IMR-90 (cell line): ENCODE results near the gene BECN2. TPM values are rescaled to one million over a fixed set of nuclear protein-coding genes. Genes with fewer than 3 reads are reported as not detected.

Source experiments
- ATAC-seq: fragments of 200-7000 bp; cut with Tn5 transposase; 2 replicates; pipeline ENCODE4 v1.9.1; 2020; ENCODE audit warnings: low read depth, mild to moderate bottlenecking, moderate library complexity
- BruUV-seq: library from RNA; stranded (reverse); fragments of 400-500 nt; replicated peaks from 2 replicates; lab custom pipeline; 2021; lab: Mats Ljungman, UMichigan
- CTCF ChIA-PET: fragments of 300-600 bp; formaldehyde crosslinking; extraction: SDS; loops from one replicate; lab custom pipeline; 2021; ENCODE audit warnings: antibody characterized with exemption; lab: Yijun Ruan, JAX
- POLR2A ChIA-PET: fragments of 300-600 bp; sonication (Branson Sonifier 250); formaldehyde crosslinking; loops from one replicate; lab custom pipeline; 2022; ENCODE audit warnings: antibody characterized with exemption; ENCODE audit not compliant: unreplicated experiment; lab: Charles Lee
- DNase-seq: peaks from one replicate; pipeline ENCODE4 v3.0.0; 2013
- H2AFZ ChIP-seq: replicated peaks from 2 replicates; pipeline ENCODE3; 2013; ENCODE audit warnings: low read length, mild to moderate bottlenecking; ENCODE audit not compliant: poor library complexity
- H2AK5ac ChIP-seq: 2 replicates; pipeline ENCODE4 v1.6.1; 2013; ENCODE audit warnings: low read depth, low read length, inconsistent platforms
- H2AK9ac ChIP-seq: replicated peaks from 2 replicates; pipeline ENCODE3; 2013; ENCODE audit warnings: mild to moderate bottlenecking, low read depth, low read length, moderate library complexity; ENCODE audit not compliant: poor library complexity
- H2BK120ac ChIP-seq: 2 replicates; pipeline ENCODE4 v1.6.1; 2013; ENCODE audit warnings: low read depth, low read length, inconsistent platforms
- H2BK15ac ChIP-seq: 3 replicates; pipeline ENCODE4 v1.6.1; 2013; ENCODE audit warnings: low read depth, low read length, inconsistent platforms
- H2BK20ac ChIP-seq: 2 replicates; pipeline ENCODE4 v1.6.1; 2013; ENCODE audit warnings: low read depth, mild to moderate bottlenecking, inconsistent platforms, low read length, moderate library complexity
- H2BK5ac ChIP-seq: 2 replicates; pipeline ENCODE4 v1.6.1; 2013; ENCODE audit warnings: mild to moderate bottlenecking, low read depth, low read length, inconsistent platforms; ENCODE audit not compliant: poor library complexity, severe bottlenecking
- H3K14ac ChIP-seq: replicated peaks from 2 replicates; pipeline ENCODE4 v1.6.1; 2013; ENCODE audit warnings: low read depth, low read length, inconsistent platforms
- H3K18ac ChIP-seq: 2 replicates; pipeline ENCODE4 v1.6.1; 2013; ENCODE audit warnings: low read depth, low read length, control low read depth
- H3K23ac ChIP-seq: 2 replicates; pipeline ENCODE4 v1.6.1; 2013; ENCODE audit warnings: low read depth, low read length, inconsistent platforms
- H3K27ac ChIP-seq: 2 replicates; pipeline ENCODE4 v1.5.1; 2013; ENCODE audit warnings: mild to moderate bottlenecking, control low read depth, low read length; ENCODE audit not compliant: insufficient read depth
- H3K27me3 ChIP-seq: 2 replicates; pipeline ENCODE4 v1.6.1; 2013; ENCODE audit warnings: low read length; ENCODE audit not compliant: control insufficient read depth, insufficient read depth
- H3K36me3 ChIP-seq: 2 replicates; pipeline ENCODE4 v1.6.1; 2013; ENCODE audit warnings: low read length, mixed read lengths; ENCODE audit not compliant: control insufficient read depth, insufficient read depth
- H3K4ac ChIP-seq: 2 replicates; pipeline ENCODE4 v1.6.1; 2013; ENCODE audit warnings: low read depth, low read length, inconsistent platforms
- H3K4me1 ChIP-seq: 2 replicates; pipeline ENCODE4 v1.6.1; 2013; ENCODE audit warnings: low read length, mixed read lengths; ENCODE audit not compliant: control insufficient read depth, insufficient read depth
- H3K4me2 ChIP-seq: 2 replicates; pipeline ENCODE4 v1.6.1; 2013; ENCODE audit warnings: low read depth, mild to moderate bottlenecking, control low read depth, low read length, moderate library complexity
- H3K4me3 ChIP-seq: 2 replicates; pipeline ENCODE4 v1.5.1; 2013; ENCODE audit warnings: low read depth, mild to moderate bottlenecking, control low read depth, low read length, moderate library complexity; ENCODE audit not compliant: insufficient read depth
- H3K56ac ChIP-seq: 2 replicates; pipeline ENCODE4 v1.6.1; 2013; ENCODE audit warnings: low read length, inconsistent platforms; ENCODE audit not compliant: insufficient read depth; ENCODE audit errors: extremely low read depth
- H3K79me1 ChIP-seq, 2 experiments: 2 replicates each; pipeline ENCODE4 v1.6.1; 2013; ENCODE audit warnings: low read length in 2 of 2, inconsistent platforms in 1 of 2, low read depth in 1 of 2
- H3K9ac ChIP-seq: 2 replicates; pipeline ENCODE4 v1.6.1; 2013; ENCODE audit warnings: low read depth, low read length, control low read depth
- H3K9me1 ChIP-seq: 2 replicates; pipeline ENCODE4 v1.6.1; 2013; ENCODE audit warnings: low read length, inconsistent platforms; ENCODE audit not compliant: insufficient read depth
- H3K9me3 ChIP-seq: 2 replicates; pipeline ENCODE4 v1.6.1; 2013; ENCODE audit warnings: low read length; ENCODE audit not compliant: control insufficient read depth, insufficient read depth
- H4K20me1 ChIP-seq: 2 replicates; pipeline ENCODE4 v1.6.1; 2013; ENCODE audit warnings: low read length, inconsistent platforms; ENCODE audit not compliant: insufficient read depth
- H4K5ac ChIP-seq: 2 replicates; pipeline ENCODE4 v1.6.1; 2013; ENCODE audit warnings: mild to moderate bottlenecking, low read depth, low read length, control low read depth
- H4K8ac ChIP-seq, 2 experiments: 2 replicates each; pipeline ENCODE4 v1.6.1; 2013; ENCODE audit warnings: low read depth in 2 of 2, low read length in 2 of 2, control low read depth in 1 of 2, inconsistent platforms in 1 of 2
- H4K91ac ChIP-seq: 2 replicates; pipeline ENCODE4 v1.6.1; 2013; ENCODE audit warnings: low read depth, low read length, inconsistent platforms; ENCODE audit not compliant: insufficient read depth
- CHD1 ChIP-seq: IDR thresholded peaks from 2 replicates; pipeline ENCODE4 v1.6.1; 2012; ENCODE audit warnings: low read depth, low read length, improper control_type of control experiment
- MAFK ChIP-seq: IDR thresholded peaks from 2 replicates; pipeline ENCODE4 v1.6.1; 2012; ENCODE audit warnings: low read depth, low read length, improper control_type of control experiment
- MAZ ChIP-seq: IDR thresholded peaks from 2 replicates; pipeline ENCODE4 v1.6.1; 2012; ENCODE audit warnings: low read depth, mild to moderate bottlenecking, low read length, improper control_type of control experiment, moderate library complexity, borderline replicate concordance
- MXI1 ChIP-seq: IDR thresholded peaks from 2 replicates; pipeline ENCODE4 v1.6.1; 2012; ENCODE audit warnings: low read depth, mild to moderate bottlenecking, low read length, moderate library complexity, borderline replicate concordance
- RAD21 ChIP-seq: IDR thresholded peaks from 2 replicates; pipeline ENCODE4 v1.6.1; 2012; ENCODE audit warnings: low read length, improper control_type of control experiment
- RCOR1 ChIP-seq: IDR thresholded peaks from 2 replicates; pipeline ENCODE4 v1.6.1; 2012; ENCODE audit warnings: mild to moderate bottlenecking, low read length, improper control_type of control experiment; ENCODE audit not compliant: insufficient replicate concordance
- USF2 ChIP-seq: fragments of 150-350 bp; IDR thresholded peaks from 2 replicates; pipeline ENCODE4 v1.6.1; 2017; ENCODE audit warnings: mild to moderate bottlenecking, antibody characterized with exemption, low read length, low read depth
- WGBS, 2 experiments: methylation state at CpG; one replicate each; pipeline versions ENCODE4 v1.1.5 to v1.1.7; 2013; ENCODE audit warnings: missing lambda C conversion rate in 2 of 2; ENCODE audit not compliant: insufficient read length in 1 of 2; ENCODE audit errors: extremely low coverage in 2 of 2; 5-methylcytosine and 5-hydroxymethylcytosine counted together
- dilution Hi-C: fragments of 300-500 bp; cut with HindIII; formaldehyde crosslinking; loops from one replicate; pipeline ENCODE4 v1.14.3; 2018; ENCODE audit warnings: low sequenced_read_pairs; ENCODE audit not compliant: unreplicated experiment
- in situ Hi-C: fragments of 300-500 bp; cut with MboI; formaldehyde crosslinking; loops from 3 replicates; pipeline ENCODE4 v1.14.3; 2019; ENCODE audit warnings: low sequenced_read_pairs, inconsistent platforms, mixed read lengths
- intact Hi-C: fragments of 100-400 bp; cut with micrococcal nuclease; formaldehyde crosslinking; loops from 2 replicates; pipeline ENCODE4 v1.10.0; 2022
- polyA plus RNA-seq, 3 experiments: library from polyadenylated mRNA; depleted of rRNA; stranded (reverse); fragments of >200 nt; gene quantifications; 2 replicates each; pipeline ENCODE4 v1.2.3, GENCODE V29; 2012; ENCODE audit warnings: low replicate concordance in 1 of 3
- total RNA-seq: library from RNA; depleted of rRNA; stranded (reverse); fragments of >200 nt; gene quantifications from 2 replicates; pipeline ENCODE4 v1.2.3, GENCODE V29; 2012
- TF ChIP-seq, protein P1 (sequence below): conservative IDR thresholded peaks from 2 replicates; pipeline ENCODE4 v1.5.1; 2012; ENCODE audit warnings: mild to moderate bottlenecking, low read depth, low read length, improper control_type of control experiment

BECN2 gene
- total and polyA plus RNA-seq, 2 of the 4 experiments (the other 2 are of a cell fraction) = not detected

DNA sequence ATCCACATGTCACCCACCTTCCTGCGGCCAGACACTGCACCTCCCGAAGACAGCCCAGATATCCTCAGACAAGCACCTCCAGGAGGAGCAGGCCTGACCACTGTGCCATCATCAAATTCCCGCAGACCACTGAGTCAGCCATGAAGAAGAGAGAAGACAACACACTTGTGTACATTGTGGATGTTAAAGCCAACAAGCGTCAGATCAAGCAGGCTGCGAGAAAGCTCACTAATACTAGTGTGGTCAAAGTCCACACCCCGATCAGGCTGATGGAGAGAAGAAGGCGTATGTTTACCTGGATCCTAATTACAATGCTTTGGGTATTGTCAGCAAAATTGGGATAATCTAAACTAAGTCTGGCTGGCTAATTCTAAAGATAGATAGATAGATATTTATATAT, 41.4 kb upstream of the BECN2 start:
- Histone ChIP-seq H3K9me1 (no peaks in the 10 kb centered on the region), H2BK20ac (no peak overlapping the region), H3K9ac (no peak overlapping the region), H2AFZ (no peak overlapping the region), H2BK5ac (no peak overlapping the region), H4K20me1 (no peaks in the 10 kb centered on the region), H3K56ac (no peak overlapping the region), H3K36me3 (no peaks in the 10 kb centered on the region), H3K79me1 (no peaks in the 10 kb centered on the region), H2AK5ac (no peak overlapping the region), H4K8ac (no peak overlapping the region), H4K5ac (no peak overlapping the region), H2AK9ac (no peak overlapping the region), H4K91ac (no peak overlapping the region), H2BK15ac (no peak overlapping the region), H3K4me1 (no peaks in the 10 kb centered on the region), H2BK120ac (no peak overlapping the region), H3K23ac (no peak overlapping the region), H3K18ac (no peak overlapping the region), H3K14ac (no peak overlapping the region), H3K4me3 (no peak overlapping the region), H3K4me2 (no peak overlapping the region), H3K9me3 (no peaks in the 10 kb centered on the region), H3K27me3 (no peaks in the 10 kb centered on the region), H3K27ac (no peak overlapping the region), H3K4ac (no peak overlapping the region)
- no peak for DNase-seq
- ATAC-seq = no peak
- TF ChIP-seq MAZ (no peak), RCOR1 (no peak), USF2 (no peak), MXI1 (no peak), RAD21 (no peak), CHD1 (no peak), MAFK (no peak)
- TF ChIP-seq, protein P1, sequence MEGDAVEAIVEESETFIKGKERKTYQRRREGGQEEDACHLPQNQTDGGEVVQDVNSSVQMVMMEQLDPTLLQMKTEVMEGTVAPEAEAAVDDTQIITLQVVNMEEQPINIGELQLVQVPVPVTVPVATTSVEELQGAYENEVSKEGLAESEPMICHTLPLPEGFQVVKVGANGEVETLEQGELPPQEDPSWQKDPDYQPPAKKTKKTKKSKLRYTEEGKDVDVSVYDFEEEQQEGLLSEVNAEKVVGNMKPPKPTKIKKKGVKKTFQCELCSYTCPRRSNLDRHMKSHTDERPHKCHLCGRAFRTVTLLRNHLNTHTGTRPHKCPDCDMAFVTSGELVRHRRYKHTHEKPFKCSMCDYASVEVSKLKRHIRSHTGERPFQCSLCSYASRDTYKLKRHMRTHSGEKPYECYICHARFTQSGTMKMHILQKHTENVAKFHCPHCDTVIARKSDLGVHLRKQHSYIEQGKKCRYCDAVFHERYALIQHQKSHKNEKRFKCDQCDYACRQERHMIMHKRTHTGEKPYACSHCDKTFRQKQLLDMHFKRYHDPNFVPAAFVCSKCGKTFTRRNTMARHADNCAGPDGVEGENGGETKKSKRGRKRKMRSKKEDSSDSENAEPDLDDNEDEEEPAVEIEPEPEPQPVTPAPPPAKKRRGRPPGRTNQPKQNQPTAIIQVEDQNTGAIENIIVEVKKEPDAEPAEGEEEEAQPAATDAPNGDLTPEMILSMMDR = no peak
- intact Hi-C loops (no loop called here), in situ Hi-C loops (no loop called here), dilution Hi-C loops (no loop called here)
- CTCF ChIA-PET = no interaction called here
- BruUV-seq = no TSS peak
- 100% methylated on average over 2 of the region's 7 CpGs; no CpG with 5 or more reads in 1 of the 2 experiments for WGBS, 2 experiments
- POLR2A ChIA-PET = no interaction called here
